Activated naive CD4-positive, alpha-beta T cell treated with anti-CD3 and anti-CD28 coated beads for 36 hours (primary cell): ENCODE data around the gene UGCG. TPM values are rescaled to one million over a fixed set of nuclear protein-coding genes. Genes with fewer than 3 reads are reported as not detected.
"Not testable (repeated sequence)": the region's sequence is repeated elsewhere in the genome, so short reads cannot be mapped to it uniquely, and the experiment has no call there.

Experiments used
- CTCF ChIA-PET: fragments of 350-600 bp; sonication (Branson Sonifier 250); formaldehyde crosslinking; loops from one replicate; lab custom pipeline; 2021; ENCODE audit warnings: antibody characterized with exemption; lab: Charles Lee
- DNase-seq: peaks from one replicate; pipeline ENCODE4 v3.0.0-alpha.2; 2020
- H3K27ac Mint-ChIP-seq: one replicate; pipeline ENCODE4 v1.8.0; 2021; ENCODE audit warnings: mild to moderate bottlenecking, mixed read lengths
- H3K27me3 Mint-ChIP-seq: one replicate; pipeline ENCODE4 v1.8.0; 2021; ENCODE audit warnings: low read depth, mixed read lengths
- H3K36me3 Mint-ChIP-seq: one replicate; pipeline ENCODE4 v1.8.0; 2021; ENCODE audit warnings: low read depth, mixed read lengths
- H3K4me1 Mint-ChIP-seq: one replicate; pipeline ENCODE4 v1.8.0; 2021; ENCODE audit warnings: low read depth, mixed read lengths
- H3K4me3 Mint-ChIP-seq: one replicate; pipeline ENCODE4 v1.8.0; 2021; ENCODE audit warnings: mild to moderate bottlenecking, moderate library complexity, mixed read lengths
- H3K9me3 Mint-ChIP-seq: one replicate; pipeline ENCODE4 v1.8.0; 2021; ENCODE audit warnings: mixed read lengths
- intact Hi-C: fragments of 100-400 bp; cut with micrococcal nuclease; formaldehyde crosslinking; loops from one replicate; pipeline ENCODE4 v1.15.1; 2023
- total RNA-seq, 2 experiments: library from RNA; stranded (reverse); gene quantifications; one replicate each; pipeline ENCODE4 v1.2.3, GENCODE V29; 2021

Gene UGCG
- total RNA-seq, 2 experiments from 2014 or later, result 8.8 to 10.5 TPM

GRCh38 chr9:111943746-111944145 is 47.1 kb downstream of the UGCG start:
- Mint-ChIP-seq H3K9me3 (no peaks in the 10 kb centered on the region), H3K4me3 (no peak overlapping the region), H3K27me3 (no peaks in the 10 kb centered on the region), H3K4me1 (peaks cover 15% of the 10 kb centered on the region), H3K27ac (no peak overlapping the region), H3K36me3 (no peaks in the 10 kb centered on the region)
- no peak for DNase-seq
- CTCF ChIA-PET, result interaction anchor here (0.6 to 0.7 kb wide), 3 partner anchors 10 to 449 kb away, joined by 3 to 5 read pairs (median 3); no protein-coding TSS in a partner anchor
- intact Hi-C loops, result no loop called here

DNA sequence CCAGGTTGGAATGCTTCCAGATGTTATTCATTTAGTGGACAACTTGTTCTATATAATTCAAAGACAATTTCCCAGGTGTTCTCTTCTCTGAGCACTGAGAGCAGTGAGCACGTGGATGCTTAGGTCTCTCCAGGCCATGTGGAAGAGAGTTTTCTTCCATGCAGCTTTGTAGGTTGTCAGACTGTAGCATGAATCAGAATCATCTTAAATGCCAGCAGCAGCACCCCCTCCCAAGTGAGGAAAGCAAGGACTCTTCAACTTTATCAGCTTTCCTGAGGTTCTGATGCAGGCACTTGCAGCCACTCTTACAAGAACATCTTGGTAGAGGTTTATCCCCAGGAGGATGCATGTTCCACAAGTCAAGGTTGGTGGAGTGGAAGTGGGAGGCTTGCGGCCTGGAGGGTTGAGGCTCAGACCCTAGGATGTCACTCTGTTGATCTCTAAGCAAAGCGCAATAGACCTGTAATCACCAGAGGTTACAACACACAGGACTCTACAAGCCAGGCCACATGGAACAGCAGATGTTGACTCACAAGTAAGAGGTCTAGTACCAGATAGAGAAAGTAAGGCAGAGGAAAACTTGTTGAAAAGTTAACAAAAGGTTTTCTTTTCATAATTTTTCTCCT is 47.7 kb downstream of the UGCG start:
- intact Hi-C loops, result no loop called here
- CTCF ChIA-PET, result interaction anchor here (0.6 kb wide), 2 partner anchors 450 to 635 kb away, joined by 3 to 5 read pairs; no protein-coding TSS in a partner anchor
- Mint-ChIP-seq H3K36me3 (no peaks in the 10 kb centered on the region), H3K4me1 (peaks cover 12% of the 10 kb centered on the region), H3K4me3 (no peak overlapping the region), H3K27ac (no peak overlapping the region), H3K27me3 (no peaks in the 10 kb centered on the region), H3K9me3 (no peaks in the 10 kb centered on the region)
- no peak for DNase-seq

DNA sequence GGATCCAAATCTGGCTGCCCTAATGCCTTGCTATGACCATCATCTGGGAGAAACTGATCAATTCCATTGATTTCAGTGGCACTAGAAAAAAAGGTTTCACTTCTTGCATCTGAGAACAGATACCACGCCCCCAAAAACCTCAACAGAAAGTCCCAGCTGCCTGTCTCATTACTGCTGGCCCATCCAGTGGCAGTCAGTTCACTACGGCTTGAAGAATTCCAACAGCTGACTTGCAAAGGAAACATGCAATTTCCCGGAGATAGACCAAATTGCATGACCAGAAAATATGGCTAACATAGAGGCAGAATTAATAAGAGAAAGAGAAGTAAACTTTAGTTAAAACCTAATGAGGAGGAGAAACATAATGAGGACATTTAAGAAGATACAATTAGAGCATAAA is 48.6 kb downstream of the UGCG start:
- Mint-ChIP-seq H3K4me1 (peaks cover 12% of the 10 kb centered on the region), H3K27me3 (no peaks in the 10 kb centered on the region), H3K27ac (no peak overlapping the region), H3K9me3 (no peaks in the 10 kb centered on the region), H3K36me3 (no peaks in the 10 kb centered on the region), H3K4me3 (no peak overlapping the region)
- DNase-seq, result peak; percentile 35
- intact Hi-C loops, result no loop called here
- CTCF ChIA-PET, result interaction anchor here (0.6 kb wide), 1 partner anchor 634 kb away, joined by 3 read pairs; no protein-coding TSS in a partner anchor

DNA sequence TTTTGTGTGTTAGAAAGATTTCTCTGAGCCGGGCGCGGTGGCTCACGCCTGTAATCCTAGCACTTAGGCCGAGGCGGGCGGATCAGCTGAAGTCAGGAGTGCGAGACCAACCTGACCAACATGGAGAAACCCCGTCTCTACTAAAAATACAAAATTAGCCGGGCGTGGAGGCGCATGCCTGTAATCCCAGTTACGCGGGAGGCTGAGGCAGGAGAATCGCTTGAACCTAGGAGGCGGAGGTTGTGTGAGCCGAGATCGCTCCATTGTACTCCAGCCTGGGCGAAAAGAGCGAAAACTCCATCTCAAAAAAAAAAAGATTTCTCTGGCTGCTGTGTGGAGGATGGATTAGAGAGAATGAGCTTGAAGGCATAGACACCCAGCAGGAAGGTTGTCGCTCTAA is 51.5 kb downstream of the UGCG start:
- H3K4me1 Mint-ChIP-seq, result peaks cover 12% of the 10 kb centered on the region
- intact Hi-C loops, H3K27me3 Mint-ChIP-seq, H3K9me3 Mint-ChIP-seq, DNase-seq, H3K4me3 Mint-ChIP-seq, H3K36me3 Mint-ChIP-seq, H3K27ac Mint-ChIP-seq: not testable (repeated sequence)
- CTCF ChIA-PET, result interaction anchor here (0.6 to 1.1 kb wide), 2 partner anchors 67 to 769 kb away, joined by 3 read pairs; no protein-coding TSS in a partner anchor

DNA sequence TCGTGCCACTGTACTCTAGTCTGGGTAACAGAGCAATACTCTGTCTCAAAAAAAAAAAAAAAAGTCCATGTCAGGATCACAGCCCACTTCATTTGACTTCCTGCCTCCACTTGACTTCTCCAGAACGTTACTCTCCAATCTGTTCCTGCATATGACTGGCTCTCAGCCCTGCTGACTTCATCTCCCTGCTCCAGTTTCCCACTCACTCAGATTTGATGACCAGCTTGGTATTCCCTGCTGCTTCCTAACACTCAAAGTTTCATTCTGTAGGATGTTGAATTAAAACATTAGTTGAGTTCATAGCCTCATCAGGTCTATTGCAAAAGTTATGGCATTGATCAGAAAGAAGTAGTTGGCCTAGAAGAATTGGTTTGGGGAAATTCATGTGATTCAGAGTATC is 52.3 kb downstream of the UGCG start:
- Mint-ChIP-seq H3K27ac (no peak overlapping the region), H3K36me3 (no peaks in the 10 kb centered on the region), H3K4me1 (peaks cover 12% of the 10 kb centered on the region), H3K9me3 (no peaks in the 10 kb centered on the region), H3K4me3 (no peak overlapping the region), H3K27me3 (no peaks in the 10 kb centered on the region)
- intact Hi-C loops, result no loop called here
- CTCF ChIA-PET, result interaction anchor here (0.6 kb wide), 1 partner anchor 768 kb away, joined by 3 read pairs; no protein-coding TSS in a partner anchor
- no peak for DNase-seq

GRCh38 chr9:111949919-111950318 is 53.3 kb downstream of the UGCG start:
- Mint-ChIP-seq H3K9me3 (no peaks in the 10 kb centered on the region), H3K36me3 (no peaks in the 10 kb centered on the region), H3K27me3 (no peaks in the 10 kb centered on the region), H3K27ac (no peak overlapping the region), H3K4me1 (peaks cover 9% of the 10 kb centered on the region), H3K4me3 (no peak overlapping the region)
- CTCF ChIA-PET, result no interaction called here
- intact Hi-C loops, result no loop called here
- no peak for DNase-seq

DNA sequence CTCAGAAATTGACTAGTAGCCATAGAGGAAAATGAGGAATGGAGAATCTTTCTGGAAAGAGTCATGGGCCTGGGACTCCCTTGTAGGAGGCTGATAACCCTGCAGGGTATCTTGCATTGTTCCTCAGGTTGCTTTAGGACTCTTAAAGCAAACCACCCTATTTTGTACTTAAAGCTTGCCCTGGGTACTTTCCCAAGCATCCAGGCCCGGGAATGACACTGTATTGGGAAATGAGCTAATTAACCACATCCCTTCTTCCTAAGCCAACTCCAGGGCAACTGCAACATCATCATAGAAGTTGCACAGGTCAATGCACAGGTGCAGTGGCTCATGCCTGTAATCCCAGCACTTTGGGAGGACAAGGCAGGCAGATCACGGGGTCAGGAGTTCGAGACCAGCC is 55.9 kb downstream of the UGCG start:
- no peaks in the 10 kb centered on the region for H3K27me3 Mint-ChIP-seq
- H3K27ac Mint-ChIP-seq, result no peak overlapping the region
- H3K4me3 Mint-ChIP-seq, result no peak overlapping the region
- CTCF ChIA-PET, result interaction anchor here (0.7 kb wide), 1 partner anchor 73 kb away, joined by 3 read pairs; no protein-coding TSS in a partner anchor
- DNase-seq, result no peak
- H3K36me3 Mint-ChIP-seq, result no peaks in the 10 kb centered on the region
- peaks cover 13% of the 10 kb centered on the region for H3K4me1 Mint-ChIP-seq
- H3K9me3 Mint-ChIP-seq, result no peaks in the 10 kb centered on the region
- intact Hi-C loops, result no loop called here

DNA sequence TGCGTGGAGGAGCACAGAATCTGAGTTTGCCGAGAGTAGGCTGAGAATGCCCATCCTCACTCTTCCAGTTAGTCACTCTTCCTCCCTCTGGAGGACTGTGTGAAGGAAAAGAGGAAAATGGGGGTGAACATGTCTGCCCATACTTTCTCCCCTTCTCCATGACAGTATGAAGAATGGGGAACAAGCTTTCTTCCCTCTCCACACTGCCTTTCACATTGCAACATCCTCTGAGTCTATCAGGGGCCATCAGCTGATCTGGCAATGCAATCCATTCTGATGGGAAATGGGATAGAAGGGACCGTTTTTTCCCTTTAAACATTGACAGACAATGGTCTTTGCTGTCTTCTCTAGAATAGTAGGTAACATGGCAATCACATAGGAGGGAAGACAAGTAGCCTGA is 56.8 kb downstream of the UGCG start:
- CTCF ChIA-PET, result interaction anchor here (0.9 kb wide), 1 partner anchor 10 kb away, joined by 3 read pairs; no protein-coding TSS in a partner anchor
- H3K4me3 Mint-ChIP-seq, result no peak overlapping the region
- no peak overlapping the region for H3K27ac Mint-ChIP-seq

DNA sequence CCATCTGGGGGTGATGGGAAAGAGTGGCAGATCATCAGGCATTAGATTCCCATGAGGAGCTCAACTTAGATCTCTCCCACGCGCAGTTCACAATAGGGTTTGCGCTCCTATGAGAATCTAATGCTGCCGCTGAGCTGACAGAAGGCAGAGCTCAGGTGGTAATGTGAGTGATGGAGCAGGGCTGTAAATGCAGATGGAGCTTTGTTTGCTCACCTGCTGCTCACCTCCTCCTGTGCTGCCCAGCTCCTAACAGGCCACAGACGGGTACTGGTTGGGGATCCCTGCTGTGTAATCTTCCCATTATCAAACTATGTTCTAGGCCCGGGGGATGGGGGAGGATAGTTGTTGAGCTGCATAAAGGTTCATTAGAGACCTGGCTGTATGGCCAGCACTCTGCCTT is 58.4 kb downstream of the UGCG start:
- H3K4me3 Mint-ChIP-seq, result no peak overlapping the region
- no peak overlapping the region for H3K27ac Mint-ChIP-seq
- intact Hi-C loops, result no loop called here
- no peaks in the 10 kb centered on the region for H3K36me3 Mint-ChIP-seq
- H3K9me3 Mint-ChIP-seq, result no peaks in the 10 kb centered on the region
- DNase-seq, result no peak
- no peaks in the 10 kb centered on the region for H3K27me3 Mint-ChIP-seq
- peaks cover 17% of the 10 kb centered on the region for H3K4me1 Mint-ChIP-seq
- CTCF ChIA-PET, result interaction anchor here (1.1 kb wide), 1 partner anchor 130 kb away, joined by 3 read pairs; no protein-coding TSS in a partner anchor

More for the DNA sequence above, 56.8 kb downstream of the UGCG start:
- intact Hi-C loops, result no loop called here
- H3K4me1 Mint-ChIP-seq, result peaks cover 19% of the 10 kb centered on the region
- DNase-seq, result no peak
- no peaks in the 10 kb centered on the region for H3K36me3 Mint-ChIP-seq
- no peaks in the 10 kb centered on the region for H3K9me3 Mint-ChIP-seq
- no peaks in the 10 kb centered on the region for H3K27me3 Mint-ChIP-seq

- Mint-ChIP-seq H3K27ac (no peak overlapping the region), H3K4me1 (peaks cover 17% of the 10 kb centered on the region), H3K36me3 (no peaks in the 10 kb centered on the region), H3K9me3 (no peaks in the 10 kb centered on the region), H3K27me3 (no peaks in the 10 kb centered on the region), H3K4me3 (peak overlapping the region; percentile 20)
- CTCF ChIA-PET, result interaction anchor here (0.6 kb wide), 1 partner anchor 198 kb away, joined by 3 read pairs; no protein-coding TSS in a partner anchor
- peak; percentile 42 for DNase-seq
- intact Hi-C loops, result no loop called here
Measured at GRCh38 chr9:111957856-111958631, 61.4 kb downstream of the UGCG start.

GRCh38 chr9:111959468-111960359 is 63.1 kb downstream of the UGCG start:
- peaks cover 17% of the 10 kb centered on the region for H3K4me1 Mint-ChIP-seq
- CTCF ChIA-PET, result no interaction called here
- no peak for DNase-seq
- H3K9me3 Mint-ChIP-seq, result no peaks in the 10 kb centered on the region
- no peaks in the 10 kb centered on the region for H3K36me3 Mint-ChIP-seq
- H3K4me3 Mint-ChIP-seq, result no peak overlapping the region
- intact Hi-C loops, result no loop called here
- no peak overlapping the region for H3K27ac Mint-ChIP-seq
- H3K27me3 Mint-ChIP-seq, result no peaks in the 10 kb centered on the region

DNA sequence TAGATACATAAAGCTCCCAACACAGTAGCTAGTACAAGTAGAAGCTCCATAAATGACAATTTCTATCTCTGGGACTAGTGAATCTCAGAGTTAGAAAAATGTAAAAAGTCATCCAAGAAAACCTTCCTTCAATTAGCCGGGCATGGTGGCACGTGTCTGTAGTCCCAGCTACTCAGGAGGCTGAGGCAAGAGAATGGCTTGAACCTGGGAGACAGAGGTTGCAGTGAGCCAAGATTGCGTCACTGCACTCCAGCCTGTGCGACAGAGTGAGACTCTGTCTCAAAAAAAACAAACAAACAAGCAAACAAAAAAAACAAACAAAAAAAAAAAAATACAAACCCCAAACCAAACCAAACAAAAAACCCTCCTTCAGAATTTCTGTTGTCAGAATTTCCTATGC is 63.9 kb downstream of the UGCG start:
- DNase-seq, H3K27me3 Mint-ChIP-seq, CTCF ChIA-PET, H3K4me3 Mint-ChIP-seq, H3K27ac Mint-ChIP-seq, intact Hi-C loops, H3K9me3 Mint-ChIP-seq, H3K36me3 Mint-ChIP-seq: not testable (repeated sequence)
- peaks cover 19% of the 10 kb centered on the region for H3K4me1 Mint-ChIP-seq
